H7 (cell line): ENCODE data around the gene ADAMTS19. TPM values are rescaled to one million over a fixed set of nuclear protein-coding genes. Genes with fewer than 3 reads are reported as not detected.
A peak's percentile ranks its signal among the peaks of the same experiment; 100 is the strongest.
"Not testable (repeated sequence)": the region's sequence is repeated elsewhere in the genome, so short reads cannot be mapped to it uniquely, and the experiment has no call there.

ENCODE experiments used
- DNase-seq: peaks from one replicate; pipeline ENCODE4 v3.0.0; 2012
- H3K27me3 ChIP-seq: 2 replicates; pipeline ENCODE4 v1.6.0; 2011; ENCODE audit warnings: mild to moderate bottlenecking, low read length; ENCODE audit not compliant: control insufficient read depth, insufficient read depth
- H3K36me3 ChIP-seq: replicated peaks from 2 replicates; pipeline ENCODE4 v1.5.1; 2011; ENCODE audit warnings: low read length; ENCODE audit not compliant: control insufficient read depth, insufficient read depth
- H3K4me3 ChIP-seq: 2 replicates; pipeline ENCODE4 v1.5.1; 2011; ENCODE audit warnings: low read depth, mild to moderate bottlenecking, control low read depth, low read length, moderate library complexity; ENCODE audit not compliant: insufficient read depth
- total RNA-seq: library from RNA; depleted of rRNA; stranded (reverse); fragments of >200 nt; shearing (Covaris generic); gene quantifications from 2 replicates; pipeline ENCODE4 v1.2.3, GENCODE V29; 2014; rRNA removed

Gene ADAMTS19
- total RNA-seq, result 13.0 and 26.3 TPM in 2 replicates

DNA sequence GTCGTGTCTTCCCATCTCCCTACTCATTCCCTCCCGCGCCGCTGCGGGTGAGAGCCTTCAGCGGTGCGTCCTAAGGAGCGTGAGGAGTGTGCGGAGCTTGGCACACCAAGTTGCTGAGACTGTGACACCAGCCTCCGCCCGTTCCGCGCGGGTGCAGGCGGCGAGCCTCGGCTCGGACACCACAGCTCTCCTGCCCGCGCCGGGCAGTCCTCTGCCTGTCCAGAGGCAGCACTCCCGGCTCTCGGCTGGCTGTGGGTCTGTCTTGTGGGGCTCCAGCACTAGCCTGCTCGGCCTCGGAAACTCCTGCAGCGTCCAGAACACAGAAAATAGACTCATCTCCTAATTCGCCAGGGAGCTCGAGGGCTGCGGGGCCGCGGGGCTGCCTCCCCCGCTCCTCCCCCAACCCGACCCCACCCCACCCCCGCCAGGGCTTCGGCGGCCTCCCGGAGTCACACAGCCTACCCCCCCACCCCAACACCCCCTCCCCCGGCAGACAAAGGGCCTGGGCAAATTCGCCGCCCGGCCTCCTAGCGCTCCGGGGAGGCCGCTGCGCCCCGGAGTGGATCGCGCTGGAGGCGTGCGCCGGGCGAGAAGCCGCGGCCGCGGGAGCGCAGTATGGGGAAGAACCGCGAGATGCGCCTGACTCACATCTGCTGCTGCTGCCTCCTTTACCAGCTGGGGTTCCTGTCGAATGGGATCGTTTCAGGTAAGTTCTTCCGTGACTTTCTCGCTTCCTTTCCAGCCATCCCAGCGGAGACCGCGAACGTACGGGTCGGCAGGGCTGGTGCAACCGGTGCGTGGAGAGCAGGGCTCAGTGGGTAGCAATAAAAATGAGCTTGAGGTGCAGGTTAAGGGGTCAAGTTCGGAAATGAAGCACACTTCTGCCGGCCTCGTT lies at the start of gene ADAMTS19:
Gene ADAMTS19 (plus strand): TSS at position 522 of the 895 bp plus-strand sequence. CDS start 94 bp downstream, at position 616.
- Histone ChIP-seq H3K4me3 (peak within 1 kb of the TSS; percentile 82), H3K36me3 (no peaks in the 10 kb centered on the region), H3K27me3 (peaks cover 3% of the 10 kb centered on the region; the same call in 1 of the 2 replicates)
- peak; percentile 73 for DNase-seq

GRCh38 chr5:129410488-129410887 lies 49.6 kb upstream of the ADAMTS19 start:
- Histone ChIP-seq H3K27me3 (no peaks in the 10 kb centered on the region), H3K4me3 (no peak overlapping the region), H3K36me3 (no peaks in the 10 kb centered on the region)
- peak; percentile 6 for DNase-seq

- DNase-seq, result no peak
- Histone ChIP-seq H3K36me3 (no peaks in the 10 kb centered on the region), H3K27me3 (no peaks in the 10 kb centered on the region), H3K4me3 (no peak overlapping the region)
Measured at GRCh38 chr5:129412721-129413120, 47.4 kb upstream of the ADAMTS19 start.

- Histone ChIP-seq H3K4me3 (no peak overlapping the region), H3K36me3 (no peaks in the 10 kb centered on the region), H3K27me3 (no peaks in the 10 kb centered on the region)
- no peak for DNase-seq
Measured at GRCh38 chr5:129413570-129413969, 46.5 kb upstream of the ADAMTS19 start.

DNA sequence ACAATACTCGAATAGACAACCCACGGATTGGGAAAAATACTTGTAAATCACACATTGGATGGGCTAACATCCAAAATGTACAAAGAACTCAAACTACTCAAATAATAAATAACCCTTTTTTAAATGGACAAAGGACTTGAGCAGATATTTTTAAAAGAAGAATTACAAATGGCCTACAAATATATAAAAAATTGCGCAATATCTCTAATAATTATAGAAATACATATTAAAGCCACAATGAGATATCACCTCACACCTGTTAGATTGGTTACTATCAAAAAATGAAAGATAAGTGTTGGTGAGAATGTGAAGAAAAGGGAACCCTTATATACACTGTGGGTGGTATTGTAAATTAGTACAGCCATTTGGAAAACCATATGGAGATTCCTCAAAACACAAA lies 40.8 kb upstream of the ADAMTS19 start:
- Histone ChIP-seq H3K27me3 (no peaks in the 10 kb centered on the region), H3K36me3 (no peaks in the 10 kb centered on the region), H3K4me3 (no peak overlapping the region)
- DNase-seq, result no peak

DNA sequence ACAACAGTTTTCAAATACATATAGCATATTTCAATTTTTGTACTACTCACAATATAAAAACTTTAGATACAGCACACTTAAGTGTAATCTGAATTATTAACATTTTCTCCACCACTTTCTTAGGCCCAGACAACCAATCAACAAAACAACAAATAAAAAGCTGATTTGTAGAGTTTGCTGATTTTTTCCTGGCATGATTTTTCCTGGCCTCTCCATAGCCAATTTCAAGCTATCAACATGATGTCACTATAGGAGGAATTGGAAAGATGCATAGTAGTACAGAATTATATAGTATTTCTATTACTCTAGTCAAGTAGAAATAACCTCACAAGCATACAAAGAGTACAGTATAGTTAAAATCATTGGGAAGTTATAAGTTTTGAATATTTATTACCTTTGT lies 35.1 kb upstream of the ADAMTS19 start:
- no peaks in the 10 kb centered on the region for H3K36me3 ChIP-seq
- no peaks in the 10 kb centered on the region for H3K27me3 ChIP-seq
- H3K4me3 ChIP-seq, result no peak overlapping the region
- no peak for DNase-seq

DNA sequence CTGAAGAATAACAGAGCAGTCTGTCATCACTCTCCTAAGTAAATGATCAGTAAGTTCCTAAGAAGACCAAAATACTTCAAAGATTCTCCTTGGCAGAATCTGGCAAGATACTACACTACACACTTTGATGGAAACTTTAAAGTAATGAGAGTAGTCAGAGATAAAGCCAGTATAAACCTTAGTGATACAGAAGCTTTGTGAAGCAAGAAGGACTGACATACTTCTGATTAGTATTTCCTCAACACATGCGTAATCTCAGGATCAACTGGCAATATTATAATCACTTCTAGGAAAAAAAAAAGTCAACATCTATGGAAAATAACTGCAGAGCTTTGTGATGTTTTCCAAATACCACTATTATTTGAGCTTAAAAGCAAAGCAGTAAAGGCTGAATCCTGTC lies 34.0 kb upstream of the ADAMTS19 start:
- Histone ChIP-seq H3K4me3 (no peak overlapping the region), H3K27me3 (no peaks in the 10 kb centered on the region), H3K36me3 (no peaks in the 10 kb centered on the region)
- DNase-seq, result no peak

DNA sequence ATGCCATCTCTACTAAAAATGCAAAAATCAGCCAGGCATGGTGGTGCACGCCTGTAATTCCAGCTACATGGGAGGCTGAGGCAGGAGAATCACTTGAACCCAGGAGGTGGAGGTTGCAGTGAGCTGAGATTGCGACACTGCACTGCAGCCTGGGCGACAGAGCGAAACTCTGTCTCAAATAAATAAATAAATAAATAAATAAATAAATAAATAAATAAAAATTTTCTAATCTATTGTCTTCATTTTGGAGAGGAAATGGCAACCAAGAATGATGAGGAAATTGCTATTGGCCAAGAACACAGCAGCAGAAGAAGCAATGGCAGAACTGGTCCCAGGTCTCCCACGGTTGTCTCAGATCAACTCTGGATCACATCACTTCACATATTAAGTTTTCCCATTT lies 31.5 kb upstream of the ADAMTS19 start:
- H3K36me3 ChIP-seq, H3K27me3 ChIP-seq, DNase-seq, H3K4me3 ChIP-seq: not testable (repeated sequence)

DNA sequence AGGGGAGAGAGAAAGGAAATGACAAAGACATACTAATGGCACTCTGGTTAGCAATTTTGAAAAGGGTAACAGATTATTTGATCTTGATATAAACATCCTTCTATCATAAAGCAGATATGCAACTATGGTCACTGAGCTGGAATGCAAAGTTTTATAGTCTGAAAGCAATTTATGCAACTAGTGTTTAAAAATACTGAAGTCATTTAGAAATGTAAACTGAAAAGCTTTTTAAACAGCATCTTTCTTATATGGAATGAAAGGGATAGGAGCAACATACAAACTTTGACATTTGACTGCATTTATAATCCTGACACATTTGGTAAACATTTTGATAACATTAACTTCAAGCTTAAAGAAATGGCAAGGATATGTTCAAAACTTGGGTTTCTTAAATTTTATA lies 28.7 kb upstream of the ADAMTS19 start:
- Histone ChIP-seq H3K4me3 (no peak overlapping the region), H3K27me3 (no peaks in the 10 kb centered on the region), H3K36me3 (no peaks in the 10 kb centered on the region)
- no peak for DNase-seq

GRCh38 chr5:129438322-129438721 lies 21.8 kb upstream of the ADAMTS19 start:
- no peak for DNase-seq
- no peak overlapping the region for H3K4me3 ChIP-seq
- H3K36me3 ChIP-seq, result no peaks in the 10 kb centered on the region
- H3K27me3 ChIP-seq, result no peaks in the 10 kb centered on the region

- no peaks in the 10 kb centered on the region for H3K36me3 ChIP-seq
- DNase-seq, result no peak
- no peak overlapping the region for H3K4me3 ChIP-seq
- no peaks in the 10 kb centered on the region for H3K27me3 ChIP-seq
Measured at GRCh38 chr5:129440424-129440823, 19.7 kb upstream of the ADAMTS19 start.

DNA sequence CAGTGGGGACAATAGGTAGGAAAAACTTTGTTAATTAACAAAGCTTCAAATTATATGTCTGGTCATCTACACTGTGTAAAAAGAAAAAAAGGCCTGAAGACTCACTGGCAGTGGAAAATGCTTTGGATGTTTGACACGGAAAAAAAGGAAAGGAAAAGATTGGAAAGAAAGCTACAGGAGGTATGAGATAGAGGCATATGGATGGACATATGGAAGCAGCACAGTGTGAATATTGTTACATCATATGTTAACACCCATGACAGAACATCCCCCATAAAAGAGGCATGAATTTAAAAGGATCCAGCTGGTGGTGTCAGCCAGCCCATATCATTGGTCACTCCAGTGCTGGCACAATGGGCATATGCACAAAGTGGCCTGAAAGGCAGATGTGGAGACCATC lies 19.0 kb upstream of the ADAMTS19 start:
- Histone ChIP-seq H3K4me3 (no peak overlapping the region), H3K36me3 (no peaks in the 10 kb centered on the region)

DNA sequence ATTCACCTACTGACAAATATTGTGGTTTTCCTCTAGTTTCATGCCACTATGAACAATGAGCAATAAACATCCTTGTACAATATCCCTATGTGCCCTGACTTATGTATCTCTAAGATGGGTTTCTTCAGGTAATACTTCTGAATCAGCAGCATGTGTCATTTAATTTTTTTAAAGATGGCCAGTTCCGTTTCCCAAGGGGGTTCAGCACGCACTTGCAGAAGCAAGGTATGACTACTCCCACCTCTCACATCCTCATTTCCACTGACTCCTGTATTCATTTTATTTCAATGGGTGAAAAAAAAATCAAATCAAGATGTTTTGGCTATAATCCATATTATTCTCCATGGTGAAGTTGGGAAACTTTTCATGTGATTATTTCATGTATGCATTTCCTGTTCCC lies 14.7 kb upstream of the ADAMTS19 start:
- Histone ChIP-seq H3K36me3 (no peaks in the 10 kb centered on the region), H3K4me3 (no peak overlapping the region)
- DNase-seq, result no peak

More for the DNA sequence above, 19.0 kb upstream of the ADAMTS19 start:
- no peak for DNase-seq
- no peaks in the 10 kb centered on the region for H3K27me3 ChIP-seq

DNA sequence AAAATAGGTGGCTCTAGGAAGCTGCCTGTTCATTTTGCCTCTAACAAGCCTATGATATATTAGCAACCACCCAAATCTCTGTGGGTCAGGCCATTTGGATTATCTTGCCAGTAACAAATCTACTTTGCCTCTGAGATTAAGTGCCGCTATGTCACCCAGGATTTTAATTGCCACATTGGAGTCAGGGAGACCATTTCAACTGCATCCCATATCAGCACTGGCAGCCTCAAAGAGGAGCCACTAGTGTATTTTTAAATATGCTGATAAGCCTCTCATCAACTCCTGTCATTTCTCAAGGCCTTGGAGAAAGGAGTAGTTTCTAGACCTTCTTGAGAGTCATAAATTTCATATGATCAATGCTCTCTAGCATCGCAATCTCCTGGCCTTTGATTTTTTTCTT lies 12.1 kb upstream of the ADAMTS19 start:
- Histone ChIP-seq H3K27me3 (no peaks in the 10 kb centered on the region), H3K4me3 (no peak overlapping the region), H3K36me3 (no peaks in the 10 kb centered on the region)
- DNase-seq, result no peak

More for the DNA sequence above, 14.7 kb upstream of the ADAMTS19 start:
- H3K27me3 ChIP-seq, result no peaks in the 10 kb centered on the region

DNA sequence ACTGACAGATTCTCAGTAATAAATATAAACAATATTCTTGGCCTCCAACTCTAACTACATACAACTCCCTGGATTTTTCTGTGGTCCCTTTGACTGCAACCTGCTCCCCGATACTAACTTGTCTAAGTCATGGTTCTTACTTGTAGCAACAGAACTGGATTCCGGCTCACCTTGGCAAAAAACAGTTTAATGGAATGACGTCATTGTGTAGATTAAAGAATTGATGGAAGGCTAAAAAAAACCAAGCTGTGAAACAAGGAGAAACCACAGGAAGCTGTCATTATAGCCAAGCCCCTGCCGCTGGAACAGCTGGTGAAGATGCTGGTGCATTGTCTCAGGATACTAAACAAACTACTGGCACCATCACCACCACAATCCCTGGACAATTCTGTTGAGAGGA lies 11.4 kb upstream of the ADAMTS19 start:
- no peaks in the 10 kb centered on the region for H3K27me3 ChIP-seq
- H3K36me3 ChIP-seq, result no peaks in the 10 kb centered on the region
- H3K4me3 ChIP-seq, result no peak overlapping the region
- no peak for DNase-seq
